ENCODE results near the gene MARCHF6. TPM values are rescaled to one million over a fixed set of nuclear protein-coding genes. Genes with fewer than 3 reads are reported as not detected.

The MARCHF6 gene
- total RNA-seq, 1 experiment from 2014 or later: 31.9 TPM

- peaks cover 4% of the 10 kb centered on the region; the same call in 1 of the 2 replicates for H3K36me3 ChIP-seq
- no peak for DNase-seq
- no peaks in the 10 kb centered on the region for H3K9me3 ChIP-seq (replicated peaks)
- no peak overlapping the region for H3K27ac ChIP-seq
- no peak overlapping the region for H3K4me3 ChIP-seq
- H3K4me1 ChIP-seq: no peaks in the 10 kb centered on the region
- H3K27me3 ChIP-seq: no peaks in the 10 kb centered on the region
Observed at GRCh38 chr5:10400831-10401230, 47.3 kb downstream of the MARCHF6 start.

GRCh38 chr5:10401498-10401897 is 48.0 kb downstream of the MARCHF6 start:
- Histone ChIP-seq H3K36me3 (peaks cover 4% of the 10 kb centered on the region; the same call in 1 of the 2 replicates), H3K27ac (no peak overlapping the region), H3K4me3 (no peak overlapping the region), H3K9me3 (replicated peaks) (no peaks in the 10 kb centered on the region), H3K4me1 (no peaks in the 10 kb centered on the region), H3K27me3 (no peaks in the 10 kb centered on the region)
- no peak for DNase-seq

Other genes starting within 250 kb of the MARCHF6 start
- gene ATPSCKMT, start 103.8 kb upstream of the MARCHF6 start, total RNA-seq (2014; rRNA removed; shearing (Covaris generic)): 13.8 and 15.8 TPM in 2 replicates
- gene CCT5, start 103.4 kb upstream of the MARCHF6 start, total RNA-seq (2014; rRNA removed; shearing (Covaris generic)): 397 and 405 TPM in 2 replicates
- gene CMBL, start 45.8 kb upstream of the MARCHF6 start, total RNA-seq (2014; rRNA removed; shearing (Covaris generic)): not detected in 2 replicates
- 0.14 TPM in 1 of 2 replicates, not detected in the other for gene ROPN1L, start 88.2 kb downstream of the MARCHF6 start, total RNA-seq (2014; rRNA removed; shearing (Covaris generic))
- gene ANKRD33B, start 210.4 kb downstream of the MARCHF6 start, total RNA-seq (2014; rRNA removed; shearing (Covaris generic)): 3.5 and 4.0 TPM in 2 replicates

Measured in SJCRH30 (cell line).